ENCODE measurements around the gene MAML3.

The MAML3 gene

GRCh38 chr4:140059159-140059558 is 94.8 kb downstream of the MAML3 start:
- Histone ChIP-seq H3K4me3 (no peak overlapping the region), H3K36me3 (replicated peaks) (no peaks in the 10 kb centered on the region), H3K27me3 (ENCODE audit: low read depth) (no peaks in the 10 kb centered on the region), H3K9me3 (no peaks in the 10 kb centered on the region), H3K4me1 (no peaks in the 10 kb centered on the region)
- DNase-seq (ENCODE audit: low spot score in 2 of 2) = no peak
- in situ Hi-C loops (cut with MboI; ENCODE audit: low sequenced_read_pairs) = no loop called here

GRCh38 chr4:140057701-140058100 is 96.3 kb downstream of the MAML3 start:
- in situ Hi-C loops (cut with MboI; ENCODE audit: low sequenced_read_pairs) = no loop called here
- DNase-seq (ENCODE audit: low spot score in 2 of 2) = no peak
- no peak overlapping the region for H3K4me3 ChIP-seq
- no peaks in the 10 kb centered on the region for H3K36me3 ChIP-seq (replicated peaks)
- H3K27me3 ChIP-seq (ENCODE audit: low read depth) = no peaks in the 10 kb centered on the region
- no peaks in the 10 kb centered on the region for H3K4me1 ChIP-seq
- no peaks in the 10 kb centered on the region for H3K9me3 ChIP-seq

DNA sequence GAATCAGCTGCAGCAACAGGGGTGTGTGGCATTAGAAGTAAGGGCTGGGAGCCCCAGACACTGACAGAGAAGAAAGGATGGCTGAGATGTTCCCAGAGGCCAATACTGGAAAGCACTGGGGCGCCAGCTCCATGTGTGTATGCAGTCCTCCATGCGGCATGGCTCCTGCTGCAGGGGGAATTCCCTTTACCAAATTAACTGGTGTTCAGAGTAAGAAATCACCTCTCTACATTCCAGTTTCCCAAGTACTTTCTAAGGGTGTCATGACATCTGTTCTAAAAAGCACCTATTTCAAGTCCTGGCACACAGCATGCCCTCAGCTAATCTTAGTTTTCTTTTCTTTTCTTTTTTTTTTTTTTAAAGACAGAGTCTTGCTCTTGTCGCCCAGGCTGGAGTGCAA is 98.0 kb downstream of the MAML3 start:
- no peaks in the 10 kb centered on the region for H3K9me3 ChIP-seq
- H3K36me3 ChIP-seq (replicated peaks) = no peaks in the 10 kb centered on the region
- in situ Hi-C loops (cut with MboI; ENCODE audit: low sequenced_read_pairs) = no loop called here
- no peaks in the 10 kb centered on the region for H3K27me3 ChIP-seq (ENCODE audit: low read depth)
- no peak overlapping the region for H3K4me3 ChIP-seq
- DNase-seq (ENCODE audit: low spot score in 2 of 2) = no peak
- no peaks in the 10 kb centered on the region for H3K4me1 ChIP-seq

DNA sequence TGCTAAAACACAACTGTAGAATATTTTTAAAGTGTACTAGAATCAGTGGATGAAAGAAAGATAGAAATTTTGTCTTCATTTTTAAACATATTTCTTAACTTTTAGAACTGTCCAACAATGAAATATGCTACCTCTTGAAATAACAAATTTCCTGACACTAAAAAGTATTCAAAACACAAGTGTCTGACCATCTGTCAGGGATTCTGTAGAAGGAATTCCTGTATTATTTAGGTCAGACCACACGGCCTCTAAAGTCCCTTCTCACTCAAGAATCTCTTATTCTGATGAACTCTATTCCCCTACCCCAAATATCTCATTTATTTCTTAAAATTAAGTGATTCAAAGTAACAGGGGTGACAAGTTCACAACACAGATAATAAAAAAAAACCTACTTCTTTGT is 99.1 kb downstream of the MAML3 start:
- no peaks in the 10 kb centered on the region for H3K9me3 ChIP-seq
- no peaks in the 10 kb centered on the region for H3K27me3 ChIP-seq (ENCODE audit: low read depth)
- H3K4me3 ChIP-seq = no peak overlapping the region
- no peaks in the 10 kb centered on the region for H3K4me1 ChIP-seq
- DNase-seq (ENCODE audit: low spot score in 2 of 2) = no peak
- in situ Hi-C loops (cut with MboI; ENCODE audit: low sequenced_read_pairs) = no loop called here
- H3K36me3 ChIP-seq (replicated peaks) = no peaks in the 10 kb centered on the region

GRCh38 chr4:140053185-140053584 is 100.8 kb downstream of the MAML3 start:
- no peaks in the 10 kb centered on the region for H3K9me3 ChIP-seq
- H3K36me3 ChIP-seq (replicated peaks) = no peaks in the 10 kb centered on the region
- H3K4me3 ChIP-seq = no peak overlapping the region
- in situ Hi-C loops (cut with MboI; ENCODE audit: low sequenced_read_pairs) = no loop called here
- no peaks in the 10 kb centered on the region for H3K27me3 ChIP-seq (ENCODE audit: low read depth)
- DNase-seq (ENCODE audit: low spot score in 2 of 2) = no peak
- H3K4me1 ChIP-seq = no peaks in the 10 kb centered on the region; the same call in 1 of the 2 replicates

DNA sequence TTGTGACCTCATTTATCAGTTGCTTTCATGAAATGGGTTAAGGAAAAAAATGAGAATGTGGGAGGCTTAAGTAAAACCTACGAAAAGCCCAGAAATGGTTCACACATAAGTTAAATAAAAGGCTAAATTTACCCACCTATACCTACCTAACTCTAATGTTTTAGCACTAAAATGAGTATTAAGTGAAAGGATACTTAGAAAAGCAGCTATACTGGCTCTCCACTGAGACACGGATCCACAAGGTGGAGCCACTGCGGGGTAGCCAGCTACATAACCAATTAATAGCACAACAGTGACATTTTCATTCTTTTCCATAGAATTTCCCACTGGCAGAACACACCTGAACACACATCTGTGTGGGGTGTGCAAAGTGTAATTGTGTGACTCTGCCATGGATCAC is 101.9 kb downstream of the MAML3 start:
- Histone ChIP-seq H3K4me3 (no peak overlapping the region), H3K36me3 (replicated peaks) (no peaks in the 10 kb centered on the region), H3K4me1 (no peaks in the 10 kb centered on the region; the same call in 1 of the 2 replicates), H3K9me3 (no peaks in the 10 kb centered on the region), H3K27me3 (ENCODE audit: low read depth) (no peaks in the 10 kb centered on the region)
- peak in 1 of 2 experiments; percentile 53 for DNase-seq (ENCODE audit: low spot score in 2 of 2)
- in situ Hi-C loops (cut with MboI; ENCODE audit: low sequenced_read_pairs) = no loop called here

GRCh38 chr4:140049849-140050637 is 103.9 kb downstream of the MAML3 start:
- no peaks in the 10 kb centered on the region for H3K36me3 ChIP-seq (replicated peaks)
- no peak overlapping the region for H3K4me3 ChIP-seq
- H3K27me3 ChIP-seq (ENCODE audit: low read depth) = no peaks in the 10 kb centered on the region
- no peak for DNase-seq (ENCODE audit: low spot score in 2 of 2)
- in situ Hi-C loops (cut with MboI; ENCODE audit: low sequenced_read_pairs) = loop anchor here (10.0 to 25.0 kb wide), 2 partner anchors 105 to 562 kb away; partner anchors contain the start of gene MAML3
- no peaks in the 10 kb centered on the region for H3K9me3 ChIP-seq
- H3K4me1 ChIP-seq = no peaks in the 10 kb centered on the region; the same call in 1 of the 2 replicates

DNA sequence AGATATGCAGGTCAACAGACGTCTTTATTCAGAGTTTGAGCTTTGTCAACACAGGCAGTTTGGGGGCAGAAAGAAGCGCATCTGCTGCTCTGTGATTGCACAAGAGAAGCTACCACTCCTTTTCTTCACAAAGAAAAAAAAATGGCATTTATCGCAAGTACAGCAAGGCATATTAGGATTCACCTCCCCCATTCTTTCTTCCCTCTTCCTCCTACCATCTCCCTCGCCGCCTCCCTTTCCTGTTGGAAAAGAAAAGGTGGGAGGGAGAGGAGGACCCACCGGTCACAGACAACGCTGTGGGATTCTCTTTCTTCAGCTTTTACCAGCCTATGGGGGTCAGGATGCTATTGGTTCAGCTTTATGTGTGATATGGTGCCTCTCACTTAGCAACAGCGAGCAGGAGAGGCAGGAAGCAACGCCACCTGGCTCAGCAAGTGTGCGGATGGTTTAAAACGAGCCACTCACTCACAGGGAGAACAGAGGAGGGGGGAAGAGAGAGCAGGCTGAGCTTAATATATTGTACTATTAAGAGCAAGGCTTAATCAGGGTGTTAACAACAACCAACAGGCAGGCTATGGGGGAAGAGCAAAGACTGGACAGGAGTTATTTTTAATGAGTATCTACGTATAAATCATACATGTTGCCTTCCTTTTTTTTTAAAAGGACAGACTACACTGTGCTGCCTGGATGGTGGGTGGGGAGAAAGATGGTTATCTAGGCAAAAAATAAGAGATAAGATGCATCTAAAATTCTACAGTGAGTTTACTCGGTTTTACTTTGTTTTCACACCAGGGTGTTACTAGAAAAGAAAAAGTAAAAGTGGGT is 104.7 kb downstream of the MAML3 start:
- in situ Hi-C loops (cut with MboI; ENCODE audit: low sequenced_read_pairs) = loop anchor here (10.0 to 25.0 kb wide), 2 partner anchors 106 to 563 kb away; partner anchors contain the start of gene MAML3
- Histone ChIP-seq H3K4me1 (no peaks in the 10 kb centered on the region; the same call in 1 of the 2 replicates), H3K27me3 (ENCODE audit: low read depth) (no peaks in the 10 kb centered on the region), H3K36me3 (replicated peaks) (no peaks in the 10 kb centered on the region), H3K4me3 (no peak overlapping the region), H3K9me3 (no peaks in the 10 kb centered on the region)
- DNase-seq (ENCODE audit: low spot score in 2 of 2) = peak in 1 of 2 experiments; percentile 29

DNA sequence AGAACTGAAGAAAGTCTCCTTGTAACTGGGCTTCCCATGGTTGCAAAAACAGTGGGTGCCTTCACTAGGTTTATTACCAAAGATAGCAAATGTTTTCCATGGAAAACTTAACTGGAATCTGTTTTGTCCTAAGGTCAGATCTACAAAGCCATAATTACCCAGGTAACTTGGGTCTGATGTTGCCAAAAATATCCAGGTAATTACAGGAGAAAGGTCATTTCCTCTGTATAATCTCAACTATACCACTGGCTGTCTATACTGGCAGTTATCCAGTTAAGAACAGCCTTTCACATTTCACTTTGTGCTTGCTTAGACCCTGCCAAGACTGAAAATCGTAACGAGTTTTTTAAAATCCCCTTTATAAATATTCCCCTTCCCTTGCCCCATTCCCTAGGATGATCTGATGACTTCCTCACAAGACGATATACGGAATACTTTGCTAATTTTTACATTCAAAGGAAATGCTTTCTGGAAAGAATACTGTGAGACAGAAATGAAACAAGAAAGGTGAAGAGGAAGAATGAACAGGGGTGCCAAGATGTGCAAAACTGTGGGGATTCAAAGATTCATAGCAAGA is 105.5 kb downstream of the MAML3 start:
- peaks cover 2% of the 10 kb centered on the region; the same call in 1 of the 2 replicates for H3K4me1 ChIP-seq
- H3K27me3 ChIP-seq (ENCODE audit: low read depth) = no peaks in the 10 kb centered on the region
- H3K4me3 ChIP-seq = no peak overlapping the region
- no peaks in the 10 kb centered on the region for H3K9me3 ChIP-seq
- in situ Hi-C loops (cut with MboI; ENCODE audit: low sequenced_read_pairs) = loop anchor here (10.0 to 25.0 kb wide), 2 partner anchors 106 to 564 kb away; partner anchors contain the start of gene MAML3
- H3K36me3 ChIP-seq (replicated peaks) = no peaks in the 10 kb centered on the region
- no peak for DNase-seq (ENCODE audit: low spot score in 2 of 2)

GRCh38 chr4:140047786-140048185 is 106.2 kb downstream of the MAML3 start:
- H3K9me3 ChIP-seq = no peaks in the 10 kb centered on the region
- no peaks in the 10 kb centered on the region for H3K36me3 ChIP-seq (replicated peaks)
- no peaks in the 10 kb centered on the region for H3K27me3 ChIP-seq (ENCODE audit: low read depth)
- DNase-seq (ENCODE audit: low spot score in 2 of 2) = no peak
- no peak overlapping the region for H3K4me3 ChIP-seq
- in situ Hi-C loops (cut with MboI; ENCODE audit: low sequenced_read_pairs) = loop anchor here (10.0 to 25.0 kb wide), 2 partner anchors 107 to 565 kb away; partner anchors contain the start of gene MAML3
- peaks cover 2% of the 10 kb centered on the region; the same call in 1 of the 2 replicates for H3K4me1 ChIP-seq

- no peak for DNase-seq (ENCODE audit: low spot score in 2 of 2)
- Histone ChIP-seq H3K4me3 (no peak overlapping the region), H3K4me1 (peaks cover 2% of the 10 kb centered on the region; the same call in 1 of the 2 replicates), H3K9me3 (no peaks in the 10 kb centered on the region), H3K36me3 (replicated peaks) (no peaks in the 10 kb centered on the region), H3K27me3 (ENCODE audit: low read depth) (no peaks in the 10 kb centered on the region)
- in situ Hi-C loops (cut with MboI; ENCODE audit: low sequenced_read_pairs) = loop anchor here (10.0 to 25.0 kb wide), 2 partner anchors 108 to 565 kb away; partner anchors contain the start of gene MAML3
Measured at GRCh38 chr4:140047017-140047640, 106.9 kb downstream of the MAML3 start.

GRCh38 chr4:140046543-140046942 is 107.4 kb downstream of the MAML3 start:
- Histone ChIP-seq H3K4me3 (no peak overlapping the region), H3K9me3 (no peaks in the 10 kb centered on the region), H3K4me1 (peaks cover 2% of the 10 kb centered on the region; the same call in 1 of the 2 replicates), H3K36me3 (replicated peaks) (no peaks in the 10 kb centered on the region), H3K27me3 (ENCODE audit: low read depth) (no peaks in the 10 kb centered on the region)
- DNase-seq (ENCODE audit: low spot score in 2 of 2) = no peak
- in situ Hi-C loops (cut with MboI; ENCODE audit: low sequenced_read_pairs) = loop anchor here (10.0 to 25.0 kb wide), 2 partner anchors 108 to 566 kb away; partner anchors contain the start of gene MAML3

DNA sequence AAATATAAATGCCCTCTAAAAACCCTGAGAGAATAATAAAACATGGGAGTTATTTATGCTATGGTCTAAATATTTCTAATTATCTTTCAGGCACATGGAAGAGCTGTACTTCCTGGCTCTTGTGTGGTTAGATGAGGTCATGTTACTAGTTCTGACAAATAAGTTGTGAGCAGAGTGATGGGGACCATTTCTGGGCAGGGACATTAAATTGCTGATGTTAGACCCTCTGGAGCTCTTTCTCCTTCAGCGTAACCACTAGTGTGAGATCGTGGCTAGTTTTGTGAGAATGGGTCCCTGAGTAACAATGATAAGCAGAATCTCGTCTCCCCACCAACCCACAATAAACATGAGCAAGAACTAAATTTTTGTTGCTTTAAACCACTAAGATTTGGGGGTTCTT is 108.0 kb downstream of the MAML3 start:
- no peak overlapping the region for H3K4me3 ChIP-seq
- H3K27me3 ChIP-seq (ENCODE audit: low read depth) = no peaks in the 10 kb centered on the region
- in situ Hi-C loops (cut with MboI; ENCODE audit: low sequenced_read_pairs) = loop anchor here (10.0 to 25.0 kb wide), 2 partner anchors 109 to 566 kb away; partner anchors contain the start of gene MAML3
- H3K9me3 ChIP-seq = no peaks in the 10 kb centered on the region
- H3K4me1 ChIP-seq = peaks cover 2% of the 10 kb centered on the region; the same call in 1 of the 2 replicates
- DNase-seq (ENCODE audit: low spot score in 2 of 2) = no peak
- no peaks in the 10 kb centered on the region for H3K36me3 ChIP-seq (replicated peaks)
